ENCODE results near the gene NHSL1.

DNA sequence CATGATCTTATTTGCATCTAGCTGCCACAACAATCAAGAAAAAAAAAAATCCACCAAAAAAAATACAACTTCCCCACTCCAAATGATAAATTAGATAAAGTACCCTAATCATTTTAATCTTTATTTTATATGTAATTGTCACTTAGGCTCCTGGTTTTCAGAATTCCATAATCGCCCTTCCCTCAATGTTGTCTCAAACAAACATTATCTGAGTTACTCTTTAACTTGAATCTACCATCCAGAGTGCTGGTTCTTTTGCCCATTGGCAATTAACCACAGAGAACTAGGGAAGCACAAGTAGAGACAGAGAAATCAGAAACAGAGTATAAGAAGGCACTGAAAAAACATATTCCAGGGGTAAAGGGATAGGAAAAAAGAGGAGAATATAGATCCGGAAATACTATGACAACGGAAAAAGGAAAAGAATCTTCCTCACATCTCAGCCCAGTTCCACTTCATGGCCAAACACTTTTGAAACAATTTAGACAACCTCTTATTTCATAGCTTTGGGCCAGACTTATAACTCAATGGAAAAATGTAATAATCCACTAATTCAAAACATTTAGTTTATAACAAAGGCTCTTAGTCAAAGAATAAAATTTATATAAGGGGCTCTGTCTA, 861 bp upstream of the NHSL1 start:
- TF ChIP-seq, protein P1, sequence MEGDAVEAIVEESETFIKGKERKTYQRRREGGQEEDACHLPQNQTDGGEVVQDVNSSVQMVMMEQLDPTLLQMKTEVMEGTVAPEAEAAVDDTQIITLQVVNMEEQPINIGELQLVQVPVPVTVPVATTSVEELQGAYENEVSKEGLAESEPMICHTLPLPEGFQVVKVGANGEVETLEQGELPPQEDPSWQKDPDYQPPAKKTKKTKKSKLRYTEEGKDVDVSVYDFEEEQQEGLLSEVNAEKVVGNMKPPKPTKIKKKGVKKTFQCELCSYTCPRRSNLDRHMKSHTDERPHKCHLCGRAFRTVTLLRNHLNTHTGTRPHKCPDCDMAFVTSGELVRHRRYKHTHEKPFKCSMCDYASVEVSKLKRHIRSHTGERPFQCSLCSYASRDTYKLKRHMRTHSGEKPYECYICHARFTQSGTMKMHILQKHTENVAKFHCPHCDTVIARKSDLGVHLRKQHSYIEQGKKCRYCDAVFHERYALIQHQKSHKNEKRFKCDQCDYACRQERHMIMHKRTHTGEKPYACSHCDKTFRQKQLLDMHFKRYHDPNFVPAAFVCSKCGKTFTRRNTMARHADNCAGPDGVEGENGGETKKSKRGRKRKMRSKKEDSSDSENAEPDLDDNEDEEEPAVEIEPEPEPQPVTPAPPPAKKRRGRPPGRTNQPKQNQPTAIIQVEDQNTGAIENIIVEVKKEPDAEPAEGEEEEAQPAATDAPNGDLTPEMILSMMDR (IDR thresholded peaks at IDR 0.05; ENCODE audit: low read depth, low read length, poor library complexity, severe bottlenecking) = no peak
- no peak for TF ChIP-seq EZH2phosphoT487 (IDR thresholded peaks at IDR 0.05; ENCODE audit: borderline replicate concordance, low read length)
